ENCODE results near the gene GPC3.

GRCh38 chrX:133634416-133634815 lies 351.0 kb downstream of the GPC3 start:
- TF ChIP-seq CTCF (IDR thresholded peaks at IDR 0.05) (no peak), POLR2AphosphoS5 (IDR thresholded peaks at IDR 0.05; ENCODE audit: low read depth, low read length) (no peak)

Measured in SK-N-SH (cell line).